ENCODE measurements around the gene TACR1.

Gene TACR1

DNA sequence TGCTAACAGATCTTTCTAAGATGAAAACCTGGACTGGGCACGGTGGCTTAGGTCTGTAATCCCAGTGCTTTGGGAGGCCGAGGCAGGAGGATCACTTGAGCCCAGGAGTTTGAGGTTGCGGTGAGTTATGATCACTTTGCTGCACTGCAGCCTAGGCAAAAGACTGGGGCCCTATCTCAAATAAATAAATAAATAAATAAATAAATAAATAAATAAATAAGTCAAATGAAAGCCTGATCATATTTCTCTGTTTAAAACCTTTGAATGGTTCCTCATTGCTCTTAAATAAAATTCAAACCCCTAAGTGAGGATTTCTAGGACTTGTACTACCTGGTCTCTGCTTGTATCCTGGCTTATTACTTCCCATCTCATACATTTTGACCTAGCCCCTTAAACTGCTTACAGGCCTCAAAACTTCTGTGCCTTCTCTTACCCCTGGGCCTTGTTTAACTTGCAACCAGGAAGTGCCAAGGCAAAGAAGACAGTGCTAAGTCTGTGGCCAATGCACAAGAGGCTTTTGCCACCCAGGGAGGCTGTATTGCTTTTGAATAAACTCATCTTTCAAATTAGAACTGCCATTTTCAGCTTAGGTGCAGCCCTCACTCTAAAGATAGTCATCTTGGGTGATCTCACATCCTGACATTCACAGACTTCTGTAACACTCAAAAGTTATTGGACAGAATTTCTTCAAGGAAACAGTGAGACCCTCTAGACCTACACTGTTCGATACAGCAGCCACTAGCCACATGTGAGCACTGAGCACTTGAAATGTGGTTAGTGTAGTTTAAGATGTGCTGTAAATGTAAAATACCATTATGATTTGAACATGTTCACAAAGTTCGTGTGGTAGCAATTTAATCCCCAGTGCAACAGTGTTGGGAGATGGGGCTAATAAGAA lies 167.2 kb downstream of the TACR1 start (continued):
- TF ChIP-seq, protein P1, sequence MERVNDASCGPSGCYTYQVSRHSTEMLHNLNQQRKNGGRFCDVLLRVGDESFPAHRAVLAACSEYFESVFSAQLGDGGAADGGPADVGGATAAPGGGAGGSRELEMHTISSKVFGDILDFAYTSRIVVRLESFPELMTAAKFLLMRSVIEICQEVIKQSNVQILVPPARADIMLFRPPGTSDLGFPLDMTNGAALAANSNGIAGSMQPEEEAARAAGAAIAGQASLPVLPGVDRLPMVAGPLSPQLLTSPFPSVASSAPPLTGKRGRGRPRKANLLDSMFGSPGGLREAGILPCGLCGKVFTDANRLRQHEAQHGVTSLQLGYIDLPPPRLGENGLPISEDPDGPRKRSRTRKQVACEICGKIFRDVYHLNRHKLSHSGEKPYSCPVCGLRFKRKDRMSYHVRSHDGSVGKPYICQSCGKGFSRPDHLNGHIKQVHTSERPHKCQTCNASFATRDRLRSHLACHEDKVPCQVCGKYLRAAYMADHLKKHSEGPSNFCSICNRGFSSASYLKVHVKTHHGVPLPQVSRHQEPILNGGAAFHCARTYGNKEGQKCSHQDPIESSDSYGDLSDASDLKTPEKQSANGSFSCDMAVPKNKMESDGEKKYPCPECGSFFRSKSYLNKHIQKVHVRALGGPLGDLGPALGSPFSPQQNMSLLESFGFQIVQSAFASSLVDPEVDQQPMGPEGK (tag by site-specific recombination; IDR thresholded peaks at IDR 0.05), result no peak
- no peak for TF ChIP-seq ZNF24 (tag by site-specific recombination; IDR thresholded peaks at IDR 0.05)
- TF ChIP-seq ZNF555 (tag by site-specific recombination; conservative IDR thresholded peaks at IDR 0.05), result peak; percentile 44
- no peak for TF ChIP-seq ZNF155 (tag by site-specific recombination; IDR thresholded peaks at IDR 0.05)
- TF ChIP-seq, protein P2, sequence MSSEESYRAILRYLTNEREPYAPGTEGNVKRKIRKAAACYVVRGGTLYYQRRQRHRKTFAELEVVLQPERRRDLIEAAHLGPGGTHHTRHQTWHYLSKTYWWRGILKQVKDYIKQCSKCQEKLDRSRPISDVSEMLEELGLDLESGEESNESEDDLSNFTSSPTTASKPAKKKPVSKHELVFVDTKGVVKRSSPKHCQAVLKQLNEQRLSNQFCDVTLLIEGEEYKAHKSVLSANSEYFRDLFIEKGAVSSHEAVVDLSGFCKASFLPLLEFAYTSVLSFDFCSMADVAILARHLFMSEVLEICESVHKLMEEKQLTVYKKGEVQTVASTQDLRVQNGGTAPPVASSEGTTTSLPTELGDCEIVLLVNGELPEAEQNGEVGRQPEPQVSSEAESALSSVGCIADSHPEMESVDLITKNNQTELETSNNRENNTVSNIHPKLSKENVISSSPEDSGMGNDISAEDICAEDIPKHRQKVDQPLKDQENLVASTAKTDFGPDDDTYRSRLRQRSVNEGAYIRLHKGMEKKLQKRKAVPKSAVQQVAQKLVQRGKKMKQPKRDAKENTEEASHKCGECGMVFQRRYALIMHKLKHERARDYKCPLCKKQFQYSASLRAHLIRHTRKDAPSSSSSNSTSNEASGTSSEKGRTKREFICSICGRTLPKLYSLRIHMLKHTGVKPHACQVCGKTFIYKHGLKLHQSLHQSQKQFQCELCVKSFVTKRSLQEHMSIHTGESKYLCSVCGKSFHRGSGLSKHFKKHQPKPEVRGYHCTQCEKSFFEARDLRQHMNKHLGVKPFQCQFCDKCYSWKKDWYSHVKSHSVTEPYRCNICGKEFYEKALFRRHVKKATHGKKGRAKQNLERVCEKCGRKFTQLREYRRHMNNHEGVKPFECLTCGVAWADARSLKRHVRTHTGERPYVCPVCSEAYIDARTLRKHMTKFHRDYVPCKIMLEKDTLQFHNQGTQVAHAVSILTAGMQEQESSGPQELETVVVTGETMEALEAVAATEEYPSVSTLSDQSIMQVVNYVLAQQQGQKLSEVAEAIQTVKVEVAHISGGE (tag by site-specific recombination; conservative IDR thresholded peaks at IDR 0.05; ENCODE audit: low read depth), result peak; percentile 64
- no peak for TF ChIP-seq ZNF433 (tag by site-specific recombination; IDR thresholded peaks at IDR 0.05; ENCODE audit: low read depth)
- TF ChIP-seq, protein P3, sequence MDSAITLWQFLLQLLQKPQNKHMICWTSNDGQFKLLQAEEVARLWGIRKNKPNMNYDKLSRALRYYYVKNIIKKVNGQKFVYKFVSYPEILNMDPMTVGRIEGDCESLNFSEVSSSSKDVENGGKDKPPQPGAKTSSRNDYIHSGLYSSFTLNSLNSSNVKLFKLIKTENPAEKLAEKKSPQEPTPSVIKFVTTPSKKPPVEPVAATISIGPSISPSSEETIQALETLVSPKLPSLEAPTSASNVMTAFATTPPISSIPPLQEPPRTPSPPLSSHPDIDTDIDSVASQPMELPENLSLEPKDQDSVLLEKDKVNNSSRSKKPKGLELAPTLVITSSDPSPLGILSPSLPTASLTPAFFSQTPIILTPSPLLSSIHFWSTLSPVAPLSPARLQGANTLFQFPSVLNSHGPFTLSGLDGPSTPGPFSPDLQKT (IDR thresholded peaks at IDR 0.05; ENCODE audit: borderline replicate concordance, low read depth, low read length), result no peak
- TF ChIP-seq ZNF19 (tag by site-specific recombination; IDR thresholded peaks at IDR 0.05; ENCODE audit: low read depth), result no peak
- 0 out of 2 replicates have a peak, but pooled peaks have one; percentile 22 for TF ChIP-seq ZNF791 (tag by site-specific recombination; IDR thresholded peaks at IDR 0.05)
- no peak for TF ChIP-seq ZFP3 (tag by site-specific recombination; IDR thresholded peaks at IDR 0.05; ENCODE audit: low read depth)
- TF ChIP-seq ZNF585B (tag by site-specific recombination; IDR thresholded peaks at IDR 0.05), result no peak
- TF ChIP-seq ZNF76 (tag by site-specific recombination; IDR thresholded peaks at IDR 0.05; ENCODE audit: borderline replicate concordance, low read depth), result no peak
- TF ChIP-seq, protein P4, sequence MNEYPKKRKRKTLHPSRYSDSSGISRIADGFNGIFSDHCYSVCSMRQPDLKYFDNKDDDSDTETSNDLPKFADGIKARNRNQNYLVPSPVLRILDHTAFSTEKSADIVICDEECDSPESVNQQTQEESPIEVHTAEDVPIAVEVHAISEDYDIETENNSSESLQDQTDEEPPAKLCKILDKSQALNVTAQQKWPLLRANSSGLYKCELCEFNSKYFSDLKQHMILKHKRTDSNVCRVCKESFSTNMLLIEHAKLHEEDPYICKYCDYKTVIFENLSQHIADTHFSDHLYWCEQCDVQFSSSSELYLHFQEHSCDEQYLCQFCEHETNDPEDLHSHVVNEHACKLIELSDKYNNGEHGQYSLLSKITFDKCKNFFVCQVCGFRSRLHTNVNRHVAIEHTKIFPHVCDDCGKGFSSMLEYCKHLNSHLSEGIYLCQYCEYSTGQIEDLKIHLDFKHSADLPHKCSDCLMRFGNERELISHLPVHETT (tag by site-specific recombination; IDR thresholded peaks at IDR 0.05), result no peak
- no peak for TF ChIP-seq ZSCAN23 (tag by site-specific recombination; IDR thresholded peaks at IDR 0.05)
- no peak for TF ChIP-seq ZNF132 (tag by site-specific recombination; IDR thresholded peaks at IDR 0.05; ENCODE audit: borderline replicate concordance)

DNA sequence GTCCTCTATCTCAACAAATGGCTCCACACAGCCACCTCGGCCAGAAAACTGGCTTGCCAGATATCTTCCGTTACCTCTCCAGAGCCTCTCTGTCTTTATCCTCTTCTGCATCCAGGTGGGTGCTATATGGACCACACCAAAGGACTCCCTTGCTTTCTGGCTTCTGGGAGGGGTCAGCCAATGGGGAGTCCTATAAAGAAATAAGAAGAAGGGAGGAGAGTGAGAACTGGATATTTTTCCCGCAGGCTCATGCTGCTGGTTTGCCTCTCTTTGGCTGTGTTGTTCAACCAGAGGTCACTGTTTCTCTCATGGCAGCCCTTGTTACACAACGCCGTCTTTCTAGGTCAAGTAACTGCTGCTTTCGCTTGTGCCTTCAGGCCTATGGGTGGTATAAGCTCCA lies 168.1 kb downstream of the TACR1 start:
- CTCF ChIA-PET, result no interaction called here
- TF ChIP-seq ZBTB8A (tag by site-specific recombination; IDR thresholded peaks at IDR 0.05) (no peak), ZSCAN16 (tag by site-specific recombination; IDR thresholded peaks at IDR 0.05) (no peak), ZNF701 (tag by site-specific recombination; IDR thresholded peaks at IDR 0.05) (no peak), ZNF416 (tag by site-specific recombination; IDR thresholded peaks at IDR 0.05) (no peak), ZNF24 (tag by site-specific recombination; IDR thresholded peaks at IDR 0.05) (no peak), ZNF670 (tag by site-specific recombination; IDR thresholded peaks at IDR 0.05; ENCODE audit: low read depth) (no peak), ZNF391 (tag by site-specific recombination; IDR thresholded peaks at IDR 0.05; ENCODE audit: borderline replicate concordance, low read depth) (no peak), OSR2 (tag by site-specific recombination; IDR thresholded peaks at IDR 0.05) (no peak), GLI2 (tag by site-specific recombination; IDR thresholded peaks at IDR 0.05; ENCODE audit: borderline replicate concordance, low read depth) (no peak), GLI4 (tag by site-specific recombination; IDR thresholded peaks at IDR 0.05) (no peak)
- TF ChIP-seq, protein P5, sequence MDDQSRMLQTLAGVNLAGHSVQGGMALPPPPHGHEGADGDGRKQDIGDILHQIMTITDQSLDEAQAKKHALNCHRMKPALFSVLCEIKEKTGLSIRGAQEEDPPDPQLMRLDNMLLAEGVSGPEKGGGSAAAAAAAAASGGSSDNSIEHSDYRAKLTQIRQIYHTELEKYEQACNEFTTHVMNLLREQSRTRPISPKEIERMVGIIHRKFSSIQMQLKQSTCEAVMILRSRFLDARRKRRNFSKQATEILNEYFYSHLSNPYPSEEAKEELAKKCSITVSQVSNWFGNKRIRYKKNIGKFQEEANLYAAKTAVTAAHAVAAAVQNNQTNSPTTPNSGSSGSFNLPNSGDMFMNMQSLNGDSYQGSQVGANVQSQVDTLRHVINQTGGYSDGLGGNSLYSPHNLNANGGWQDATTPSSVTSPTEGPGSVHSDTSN (CRISPR knock-in tag; IDR thresholded peaks at IDR 0.05), result no peak
- TF ChIP-seq, protein P6, sequence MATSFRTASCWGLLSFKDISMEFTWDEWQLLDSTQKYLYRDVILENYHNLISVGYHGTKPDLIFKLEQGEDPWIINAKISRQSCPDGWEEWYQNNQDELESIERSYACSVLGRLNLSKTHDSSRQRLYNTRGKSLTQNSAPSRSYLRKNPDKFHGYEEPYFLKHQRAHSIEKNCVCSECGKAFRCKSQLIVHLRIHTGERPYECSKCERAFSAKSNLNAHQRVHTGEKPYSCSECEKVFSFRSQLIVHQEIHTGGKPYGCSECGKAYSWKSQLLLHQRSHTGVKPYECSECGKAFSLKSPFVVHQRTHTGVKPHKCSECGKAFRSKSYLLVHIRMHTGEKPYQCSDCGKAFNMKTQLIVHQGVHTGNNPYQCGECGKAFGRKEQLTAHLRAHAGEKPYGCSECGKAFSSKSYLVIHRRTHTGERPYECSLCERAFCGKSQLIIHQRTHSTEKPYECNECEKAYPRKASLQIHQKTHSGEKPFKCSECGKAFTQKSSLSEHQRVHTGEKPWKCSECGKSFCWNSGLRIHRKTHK (tag by site-specific recombination; IDR thresholded peaks at IDR 0.05), result no peak

More for the DNA sequence above, 168.1 kb downstream of the TACR1 start:
- POLR2A ChIA-PET, result no interaction called here
- H3K27ac ChIP-seq (ENCODE audit: extremely low read depth, low read depth, low read length), result no peak overlapping the region
- no peaks in the 10 kb centered on the region for H3K4me1 ChIP-seq (ENCODE audit: control insufficient read depth, insufficient read depth, low read length)
- no peaks in the 10 kb centered on the region for H3K9me3 ChIP-seq (ENCODE audit: control insufficient read depth, insufficient read depth, low read depth, low read length)
- H3K4me3 ChIP-seq (ENCODE audit: low read depth, low read length), result no peak overlapping the region
- H3K36me3 ChIP-seq (ENCODE audit: control insufficient read depth in 2 of 2, insufficient read depth in 1 of 2, low read length in 2 of 2), result no peaks in the 10 kb centered on the region

Measured in HEK293 (cell line).